ENCODE measurements around the gene FGF8. TPM values are rescaled to one million over a fixed set of nuclear protein-coding genes. Genes with fewer than 3 reads are reported as not detected.

The FGF8 gene
- total and polyA plus RNA-seq, 2 of the 13 experiments (the other 11 are each of a cell fraction or from before 2014, with no cell fraction given), result not detected

- TF ChIP-seq SP1 (IDR thresholded peaks at IDR 0.05) (no peak), SP1 (CRISPR knock-in tag; IDR thresholded peaks at IDR 0.05) (peak; percentile 97), ZNF12 (CRISPR knock-in tag; IDR thresholded peaks at IDR 0.05) (no peak), GATAD1 (CRISPR knock-in tag; IDR thresholded peaks at IDR 0.05) (peak; percentile 94), ZNF550 (CRISPR knock-in tag; IDR thresholded peaks at IDR 0.05; ENCODE audit: borderline replicate concordance) (no peak), U2AF2 (IDR thresholded peaks at IDR 0.05; ENCODE audit: low read depth, low read length) (0 out of 2 replicates have a peak, but pooled peaks have one; percentile 60), HNF4A (CRISPR knock-in tag; IDR thresholded peaks at IDR 0.05) (no peak), SNAI1 (CRISPR knock-in tag; IDR thresholded peaks at IDR 0.05; ENCODE audit: borderline replicate concordance) (no peak), UBTF (CRISPR knock-in tag; IDR thresholded peaks at IDR 0.05) (peak; percentile 63; the same call in 1 of the 2 replicates), ZBTB10 (CRISPR knock-in tag; IDR thresholded peaks at IDR 0.05; ENCODE audit: borderline replicate concordance) (no peak), ZNF430 (CRISPR knock-in tag; IDR thresholded peaks at IDR 0.05) (0 out of 2 replicates have a peak, but pooled peaks have one; percentile 51), ZHX2 (IDR thresholded peaks at IDR 0.05; ENCODE audit: low read depth) (0 out of 2 replicates have a peak, but pooled peaks have one; percentile 38), ZHX2 (CRISPR knock-in tag; IDR thresholded peaks at IDR 0.05; ENCODE audit: borderline replicate concordance) (no peak), ZNF670 (CRISPR knock-in tag; IDR thresholded peaks at IDR 0.05; ENCODE audit: borderline replicate concordance) (0 out of 2 replicates have a peak, but pooled peaks have one; percentile 20), HMGXB4 (CRISPR knock-in tag; IDR thresholded peaks at IDR 0.05; ENCODE audit: borderline replicate concordance in 1 of 2, low read depth in 1 of 2) (peak in 1 of 2 experiments; percentile 54; a peak in 2 of 4 replicates)
These were observed 7.2 kb upstream of the FGF8 start, which contains the start of gene NPM3 (continued) for GRCh38 chr10:101782811-101783735.
